Endothelial cell of umbilical vein (primary cell): ENCODE results near the gene SLC22A8.

Experiments
- CTCF ChIP-seq, 2 donors: IDR thresholded peaks; 1 replicate in 1 of 2; 2 replicates in 1 of 2; pipeline ENCODE4 v1.5.1; 2011; ENCODE audit warnings: low read length in 2 of 2, mild to moderate bottlenecking in 2 of 2, moderate library complexity in 2 of 2, control low read depth in 1 of 2, inconsistent platforms in 1 of 2, low read depth in 1 of 2; ENCODE audit not compliant: insufficient read depth in 1 of 2; ENCODE audit errors: extremely low read depth in 1 of 2
- EZH2 ChIP-seq: IDR thresholded peaks from 2 replicates; pipeline ENCODE4 v1.6.1; 2012; ENCODE audit warnings: borderline replicate concordance, low read depth, mild to moderate bottlenecking, moderate library complexity, low read length, inconsistent platforms; ENCODE audit not compliant: severe bottlenecking
- GATA2 ChIP-seq: IDR thresholded peaks from 2 replicates; pipeline ENCODE4 v1.7.0; 2011; ENCODE audit warnings: low read depth, mild to moderate bottlenecking, moderate library complexity, mixed read lengths, low read length; ENCODE audit not compliant: insufficient read length, insufficient read depth
- MAX ChIP-seq: IDR thresholded peaks from 2 replicates; pipeline ENCODE4 v1.6.1; 2011; ENCODE audit not compliant: insufficient read depth, insufficient read length
- POLR2A ChIP-seq: IDR thresholded peaks from 2 replicates; pipeline ENCODE4 v1.6.1; 2012; ENCODE audit warnings: low read depth, mild to moderate bottlenecking, control low read depth, low read length
- POLR2AphosphoS5 ChIP-seq: IDR thresholded peaks from 2 replicates; pipeline ENCODE4 v1.6.1; 2012; ENCODE audit warnings: low read depth, mild to moderate bottlenecking, control low read depth, low read length, moderate library complexity; ENCODE audit not compliant: insufficient read depth

DNA sequence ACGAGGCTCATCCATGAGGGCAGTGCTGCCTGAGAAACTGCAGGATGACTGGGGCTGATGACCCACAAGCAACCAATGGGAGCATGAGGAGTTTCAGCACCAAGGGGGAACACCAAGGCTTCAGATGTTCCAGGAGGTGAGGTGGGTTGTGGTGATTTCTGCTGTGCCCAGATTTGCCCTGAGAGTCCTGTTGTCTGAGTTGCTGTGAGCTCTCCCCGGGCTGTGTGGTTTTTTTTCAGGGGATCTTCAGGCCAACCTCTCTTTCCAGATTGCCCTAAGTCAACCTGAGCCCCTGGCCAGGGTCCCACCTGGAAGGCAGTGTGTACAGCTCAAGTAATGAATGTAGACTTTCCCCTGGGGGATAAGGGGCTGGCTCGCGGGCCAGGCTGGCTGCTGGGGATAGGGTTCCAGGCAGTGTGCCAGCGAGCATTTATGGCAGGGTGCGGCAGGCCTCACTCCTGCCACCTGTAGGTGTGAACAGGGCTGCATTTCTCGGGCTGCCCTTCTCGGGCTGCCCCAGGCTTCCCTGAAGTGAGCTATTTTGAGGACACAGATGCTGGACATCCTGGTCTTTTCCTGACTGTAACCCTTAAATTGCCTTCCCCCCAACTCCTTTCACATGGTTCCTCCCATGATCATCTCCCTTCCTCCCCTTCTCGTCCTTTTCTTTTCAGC, 40.7 kb downstream of the SLC22A8 start:
- peak; percentile 28 to 56 for TF ChIP-seq CTCF (IDR thresholded peaks at IDR 0.05; ENCODE audit: extremely low read depth in 1 of 2, insufficient read depth in 1 of 2, low read depth in 1 of 2, low read length in 2 of 2)
- TF ChIP-seq POLR2A: no peak
- TF ChIP-seq MAX: no peak
- no peak for TF ChIP-seq EZH2
- no peak for TF ChIP-seq POLR2AphosphoS5
- no peak for TF ChIP-seq GATA2
